CD4-positive, alpha-beta T cell treated with Interleukin-4 for 1 hour (primary cell): ENCODE data around the gene SLAMF6.
A peak's percentile ranks its signal among the peaks of the same experiment; 100 is the strongest.
"Not testable (repeated sequence)": the region's sequence is repeated elsewhere in the genome, so short reads cannot be mapped to it uniquely, and the experiment has no call there.

Source experiments
- DNase-seq, 2 donors: peaks; one replicate each; pipeline ENCODE4 v3.0.0-alpha.2; 2020 to 2022

The SLAMF6 gene

DNA sequence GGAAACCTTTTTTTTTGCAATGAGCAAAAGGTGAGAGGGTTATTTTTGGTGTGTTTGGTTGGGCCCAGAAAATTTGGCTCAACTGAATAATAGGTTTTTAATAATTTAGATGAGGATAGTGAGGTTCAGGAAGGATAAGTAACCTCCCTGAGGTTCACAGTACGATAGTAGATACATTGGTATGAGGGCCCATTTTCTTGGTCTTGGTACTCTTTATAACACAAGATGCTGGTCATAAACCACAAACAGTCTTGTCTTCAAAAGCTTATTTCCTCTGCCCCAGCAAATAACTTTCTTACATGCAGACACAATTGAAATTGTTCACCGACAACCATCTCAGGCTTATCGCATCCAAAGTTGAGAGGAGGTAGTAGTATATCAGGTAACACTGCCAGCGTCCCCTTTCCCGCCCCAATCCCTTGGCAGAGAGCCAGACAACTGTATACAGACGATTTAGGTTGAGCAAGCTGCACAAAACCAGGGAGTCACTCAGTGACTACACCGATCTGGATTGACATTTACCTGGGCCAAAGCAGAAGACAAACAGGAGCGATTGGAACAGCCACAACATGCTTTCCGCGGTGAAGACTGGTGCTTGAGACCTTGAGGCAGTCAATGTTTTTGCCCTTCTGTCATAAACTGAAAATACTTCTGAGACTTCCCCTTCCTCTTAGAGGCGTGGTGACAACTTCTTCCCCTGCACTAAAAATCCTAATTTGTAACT, at the start of gene SLAMF6:
TSS of gene SLAMF6 (minus strand) at position 634 of the 724 bp plus-strand sequence. CDS start at position 571, 63 bp downstream.
- peak; percentile 21 to 65 for DNase-seq

DNA sequence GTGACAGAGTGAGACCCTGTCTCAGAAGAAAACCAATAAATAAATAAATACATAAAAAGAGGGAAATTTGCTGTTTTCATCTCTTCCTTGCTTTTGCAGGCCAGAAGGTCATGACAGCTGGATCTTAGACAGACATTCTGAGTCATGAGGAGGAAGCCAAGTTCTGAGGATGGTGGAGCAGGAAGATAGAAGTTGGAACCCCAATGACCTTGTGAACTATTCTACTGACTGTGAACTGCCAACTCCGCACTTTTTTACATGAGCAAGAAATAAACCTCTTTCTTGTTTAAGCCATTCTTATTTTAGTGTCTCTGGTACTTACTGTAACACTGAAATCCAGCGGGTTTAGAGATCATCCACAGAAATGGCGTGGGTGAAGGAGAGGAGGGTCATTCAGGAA, 47.8 kb upstream of the SLAMF6 start:
- DNase-seq: no peak

DNA sequence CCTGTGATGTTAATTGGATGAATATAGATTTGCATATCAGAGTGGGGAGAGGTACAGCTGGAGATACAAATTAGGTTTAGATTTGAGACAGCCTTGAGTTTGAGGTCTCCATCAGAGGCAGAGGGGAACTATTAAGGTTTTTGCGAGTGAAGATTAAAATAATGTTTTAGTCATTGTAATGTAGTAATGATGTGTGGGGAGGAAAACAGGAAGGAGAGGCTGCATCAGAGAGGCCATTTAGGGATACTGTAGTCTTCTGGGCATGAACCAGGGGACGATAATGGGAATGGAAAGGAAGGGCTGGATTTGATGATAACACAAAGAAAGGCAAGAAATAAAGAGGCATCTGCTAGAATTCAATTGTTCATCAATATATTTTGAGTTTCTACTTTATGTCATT, 46.8 kb upstream of the SLAMF6 start:
- DNase-seq: no peak

DNA sequence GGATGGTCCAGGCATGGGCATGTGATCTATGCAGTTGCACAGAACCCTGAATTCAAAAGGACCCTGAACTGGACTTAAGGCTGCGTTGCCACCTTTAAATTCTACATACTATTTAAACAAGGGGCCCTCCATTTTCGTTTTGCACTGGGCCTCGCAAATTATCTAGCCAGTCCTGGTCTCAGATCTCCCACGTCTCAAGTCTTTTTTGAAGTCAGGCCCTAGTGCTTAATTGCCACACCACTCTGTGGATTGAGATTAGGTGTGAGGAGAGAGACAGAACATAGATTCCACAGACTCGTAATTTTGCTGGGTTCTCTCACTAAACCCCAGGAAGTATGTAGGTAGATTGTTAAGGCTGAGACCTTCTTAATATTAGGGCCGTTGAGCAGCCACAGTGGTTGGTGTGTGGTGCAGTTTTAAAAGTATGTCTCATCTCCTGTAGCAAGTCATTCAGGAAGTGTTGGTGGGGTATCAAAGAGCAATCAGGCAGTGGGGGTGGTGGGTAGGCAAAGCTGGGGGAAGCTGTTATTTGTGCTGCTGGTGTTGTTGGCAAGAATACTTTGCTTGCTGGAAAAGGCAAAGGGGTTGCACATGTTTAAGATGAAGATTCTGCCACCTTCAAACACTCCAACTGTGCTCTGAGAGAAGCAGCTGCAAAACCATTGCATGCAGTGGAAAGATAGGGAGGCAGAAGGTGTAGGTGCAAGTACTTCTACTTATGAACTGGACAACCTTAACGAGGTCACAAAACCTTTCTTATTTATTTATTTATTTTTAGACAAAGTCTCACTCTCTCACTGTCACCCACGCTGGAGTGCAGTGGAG, 45.0 kb upstream of the SLAMF6 start:
- peak; percentile 67 to 78 for DNase-seq

DNA sequence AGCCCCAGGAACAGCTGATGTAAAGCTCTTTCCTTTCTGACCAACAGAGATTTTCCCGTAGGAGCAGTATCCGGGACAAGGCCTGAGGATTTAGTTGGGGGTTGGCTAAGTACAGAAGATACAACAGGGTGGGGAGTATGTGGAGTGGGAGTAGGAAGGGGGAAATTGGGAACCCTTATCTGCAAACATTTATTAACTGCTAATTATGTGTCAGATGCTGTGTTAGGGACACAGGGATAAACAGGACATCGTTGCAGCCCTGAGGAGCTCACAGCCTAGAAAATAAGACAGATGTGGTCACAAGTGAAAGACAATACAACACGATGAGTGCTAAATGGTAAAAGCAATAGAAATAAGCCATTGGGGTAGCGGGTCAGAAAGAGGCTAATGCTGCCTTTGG, 44.3 kb upstream of the SLAMF6 start:
- DNase-seq: no peak

DNA sequence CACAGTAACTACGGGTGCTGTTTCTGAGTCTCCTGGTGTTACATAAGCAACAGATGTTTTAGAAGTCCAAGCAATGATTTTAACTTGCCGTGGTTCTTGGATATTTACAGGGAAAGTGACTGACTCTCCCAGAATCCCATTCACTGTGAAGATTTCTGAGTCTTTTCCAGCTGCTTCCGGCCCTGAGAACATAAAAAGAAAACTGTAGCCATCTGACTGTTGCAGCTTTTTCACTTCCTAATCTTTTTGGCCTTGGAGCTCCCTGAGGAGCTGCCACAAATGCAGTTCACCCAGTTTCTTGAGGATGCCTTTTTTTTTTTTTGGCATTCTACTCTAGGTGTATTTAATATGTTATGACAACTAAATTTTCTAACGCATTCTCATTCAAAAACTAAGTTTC, 42.5 kb upstream of the SLAMF6 start:
- DNase-seq: no peak

DNA sequence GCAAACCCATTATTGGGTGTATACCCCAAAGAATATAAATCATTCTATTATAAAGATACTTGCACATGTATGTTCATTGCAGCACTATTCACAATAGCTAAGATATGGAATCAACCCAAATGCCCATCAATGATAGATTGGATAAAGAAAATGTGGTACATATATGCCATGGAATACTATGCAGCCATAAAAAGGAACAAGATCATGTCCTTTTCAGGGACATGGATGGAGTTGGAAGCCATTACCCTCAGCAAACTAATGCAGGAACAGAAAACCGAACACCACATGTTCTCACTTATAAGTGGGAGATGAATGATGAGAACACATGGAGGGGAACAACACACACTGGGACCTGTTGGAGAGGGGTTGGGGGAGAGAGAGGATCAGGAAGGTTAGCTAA, 40.2 kb upstream of the SLAMF6 start:
- DNase-seq: not testable (repeated sequence)

DNA sequence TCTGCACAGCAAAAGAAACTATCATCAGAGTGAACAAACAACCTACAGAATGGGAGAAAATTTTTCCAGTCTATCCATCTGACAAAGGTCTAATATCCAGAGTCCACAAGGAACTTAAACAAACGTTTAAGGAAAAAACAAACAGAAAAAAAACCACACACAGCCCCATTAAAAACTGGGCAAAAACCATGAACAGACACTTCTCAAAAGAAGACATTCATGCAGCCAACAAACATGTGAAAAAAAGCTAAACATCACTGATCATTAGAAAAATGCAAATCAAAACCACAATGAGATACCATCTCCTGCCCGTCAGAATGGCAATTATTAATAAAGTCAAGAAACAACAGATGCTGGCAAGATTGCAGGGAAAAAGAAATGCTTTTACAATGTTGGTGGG, 39.7 kb upstream of the SLAMF6 start:
- DNase-seq: not testable (repeated sequence)

DNA sequence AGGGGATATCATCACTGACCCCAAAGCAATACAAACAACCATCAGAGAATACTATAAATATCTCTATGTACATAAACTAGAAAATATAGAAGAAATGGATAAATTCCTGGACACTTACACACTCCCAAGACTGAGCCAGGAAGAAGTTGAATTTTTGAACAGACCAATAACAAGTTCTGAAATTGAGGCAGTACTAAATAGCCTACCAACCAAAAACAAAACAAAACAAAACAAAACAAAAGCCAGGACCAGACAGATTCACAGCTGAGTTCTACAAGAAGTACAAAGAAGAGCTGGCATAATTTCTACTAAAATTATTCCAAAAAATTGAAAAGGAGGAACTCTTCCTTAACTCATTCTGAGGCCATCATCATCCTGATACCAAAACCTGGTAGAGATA, 37.8 kb upstream of the SLAMF6 start:
- peak in 1 of 2 donors; percentile 60 for DNase-seq

DNA sequence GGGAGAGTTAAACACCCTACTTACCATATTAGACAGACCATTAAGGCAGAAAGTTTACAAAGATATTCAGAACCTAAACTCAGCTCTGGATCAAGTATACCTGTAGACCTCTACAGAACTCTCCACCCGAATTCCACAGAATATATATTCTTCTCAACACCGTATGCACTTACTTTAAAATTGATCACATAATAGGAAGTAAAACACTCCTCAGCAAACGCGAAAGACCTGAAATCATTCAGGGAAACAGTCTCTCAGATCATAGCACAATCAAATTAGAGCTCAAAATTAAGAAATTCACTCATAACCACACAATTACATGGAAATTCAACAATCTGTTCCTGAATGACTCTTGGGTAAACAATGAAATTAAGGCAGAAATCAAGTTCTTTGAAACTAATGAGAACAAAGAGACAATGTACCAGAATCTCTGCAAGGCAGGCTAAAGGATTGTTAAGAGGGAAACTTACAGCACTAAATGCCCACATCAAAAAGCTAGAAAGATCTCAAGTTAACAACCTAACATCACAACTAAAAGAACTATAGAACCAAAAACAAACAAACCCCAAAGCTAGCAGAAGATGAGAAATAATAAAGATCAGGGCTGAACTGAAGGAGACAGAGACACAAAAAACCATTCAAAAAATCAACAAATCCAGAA, 37.1 kb upstream of the SLAMF6 start:
- DNase-seq: peak in 1 of 2 donors; percentile 81

DNA sequence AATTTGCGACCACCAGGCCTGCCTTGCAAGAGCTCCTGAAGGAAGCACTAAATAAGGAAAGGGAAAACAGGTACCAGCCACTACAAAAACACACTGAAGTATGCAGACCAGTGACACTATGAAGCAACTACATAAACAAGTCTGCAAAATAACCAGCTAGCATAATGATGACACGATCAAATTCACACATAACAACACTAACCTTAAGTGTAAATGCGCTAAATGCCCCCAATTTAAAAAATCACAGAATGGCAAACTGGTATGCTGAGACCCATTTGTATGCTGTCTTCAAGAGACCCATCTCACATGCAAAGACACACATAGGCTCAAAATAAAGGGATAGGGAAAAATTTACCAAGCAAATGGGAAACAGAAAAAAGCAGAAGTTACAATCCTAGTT, 36.4 kb upstream of the SLAMF6 start:
- DNase-seq: peak in 1 of 2 donors; percentile 52

DNA sequence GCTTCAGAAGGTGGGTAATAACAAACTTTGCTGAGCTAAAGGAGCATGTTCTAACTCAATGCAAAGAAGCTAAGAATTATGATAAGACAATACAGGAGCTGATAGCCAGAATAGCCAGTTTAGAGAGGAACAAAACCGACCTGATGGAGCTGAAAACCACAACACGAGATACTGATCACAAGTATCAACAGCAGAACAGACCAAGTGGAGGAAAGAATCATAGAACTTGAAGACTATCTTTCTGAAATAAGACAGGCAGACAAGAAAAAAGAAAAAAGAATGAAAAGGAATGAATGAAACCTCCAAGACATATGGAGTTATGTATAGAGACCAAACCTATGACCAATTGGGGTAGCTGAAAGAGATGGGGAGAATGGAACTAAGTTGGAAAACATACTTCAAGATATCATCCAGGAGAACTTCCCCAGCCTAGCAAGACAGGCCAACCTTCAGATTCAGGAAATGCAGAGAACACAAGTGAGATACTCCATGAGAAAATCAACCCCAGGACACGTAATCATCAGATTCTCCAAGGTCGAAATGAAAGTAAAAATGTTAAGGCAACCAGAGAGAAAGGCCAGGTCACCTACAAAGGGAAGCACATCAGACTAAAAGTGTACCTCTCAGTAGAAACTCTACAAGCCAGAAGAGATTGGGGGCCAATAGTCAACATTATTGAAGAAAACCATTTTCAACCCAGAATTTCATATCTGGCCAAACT, 35.8 kb upstream of the SLAMF6 start:
- DNase-seq: peak in 1 of 2 donors; percentile 61

DNA sequence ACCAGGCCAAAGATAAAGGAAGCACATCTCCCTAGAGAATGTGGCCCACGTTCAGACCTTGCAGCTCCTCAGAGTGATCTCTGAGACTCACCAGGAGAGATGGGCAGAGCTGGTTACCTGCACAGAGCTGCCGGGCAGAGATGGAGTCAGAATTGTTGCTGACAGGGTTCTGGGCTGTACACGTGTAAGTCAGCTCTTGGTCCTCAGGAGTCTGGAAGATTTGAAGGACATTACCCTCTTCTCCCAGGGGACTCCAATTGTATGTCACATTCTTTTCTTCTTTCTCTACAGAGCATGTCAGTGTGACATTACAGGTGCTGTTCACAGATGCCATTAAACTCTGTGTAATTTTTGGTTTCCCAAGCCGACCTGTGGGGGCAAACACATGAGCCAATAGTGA, 30.7 kb upstream of the SLAMF6 start:
- DNase-seq: no peak

DNA sequence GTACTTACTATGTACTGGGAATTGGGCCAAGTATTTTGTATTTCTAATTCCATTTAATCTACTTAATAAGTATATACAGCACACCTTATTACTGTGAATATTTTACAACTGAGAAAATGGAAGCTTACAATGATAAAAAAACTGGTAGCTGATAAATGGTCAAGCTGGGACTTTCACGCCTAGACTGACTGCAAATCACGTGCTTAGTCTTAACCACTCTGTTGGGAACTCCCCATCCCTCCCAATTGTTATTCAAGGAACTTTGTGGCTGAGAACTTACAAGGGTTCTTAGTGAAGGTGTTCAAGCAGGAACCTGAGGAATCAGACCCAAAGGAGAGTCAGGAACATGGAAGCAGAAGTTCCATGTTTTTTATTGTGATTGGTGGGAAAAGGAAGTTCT, 29.4 kb upstream of the SLAMF6 start:
- DNase-seq: no peak

DNA sequence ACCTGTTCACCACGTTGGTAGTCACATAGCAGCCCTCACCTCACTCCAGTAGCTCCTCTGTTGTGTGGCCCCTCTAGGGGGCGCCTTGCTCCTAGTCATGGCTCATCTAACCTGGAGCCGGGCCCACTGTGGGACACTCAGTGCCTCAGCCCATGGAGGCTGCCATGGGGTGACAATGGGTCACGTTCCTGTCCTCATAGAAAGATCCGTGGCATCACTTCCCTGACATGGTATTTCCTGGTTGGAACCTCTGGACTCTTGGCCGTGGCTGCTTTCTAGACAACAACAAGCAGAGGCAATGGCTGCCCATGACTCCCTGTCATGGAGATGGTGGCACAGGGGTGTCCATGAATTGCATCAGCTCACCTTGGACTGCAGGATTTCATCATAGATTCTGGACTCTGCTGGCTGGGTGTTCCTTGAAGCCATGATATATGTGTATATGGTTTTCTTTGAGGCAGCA, 27.5 kb upstream of the SLAMF6 start:
- peak; percentile 60 to 61 for DNase-seq

DNA sequence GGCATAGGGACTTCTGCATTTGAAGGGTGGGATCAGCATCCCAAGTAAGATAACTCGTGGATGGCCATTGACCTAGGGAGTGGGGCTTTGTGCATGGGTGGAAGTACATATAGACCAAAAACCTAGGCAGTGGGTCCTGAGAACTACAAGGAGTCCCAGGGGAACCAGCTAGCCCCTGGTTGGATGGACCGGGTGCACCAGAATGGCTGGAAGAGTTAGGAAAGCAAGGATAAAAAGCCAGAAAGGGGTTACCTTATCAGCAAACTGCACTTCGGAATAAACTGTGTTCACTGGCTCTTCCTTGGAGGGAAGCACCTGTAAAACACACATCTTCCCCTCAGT, 26.6 kb upstream of the SLAMF6 start:
- no peak for DNase-seq

DNA sequence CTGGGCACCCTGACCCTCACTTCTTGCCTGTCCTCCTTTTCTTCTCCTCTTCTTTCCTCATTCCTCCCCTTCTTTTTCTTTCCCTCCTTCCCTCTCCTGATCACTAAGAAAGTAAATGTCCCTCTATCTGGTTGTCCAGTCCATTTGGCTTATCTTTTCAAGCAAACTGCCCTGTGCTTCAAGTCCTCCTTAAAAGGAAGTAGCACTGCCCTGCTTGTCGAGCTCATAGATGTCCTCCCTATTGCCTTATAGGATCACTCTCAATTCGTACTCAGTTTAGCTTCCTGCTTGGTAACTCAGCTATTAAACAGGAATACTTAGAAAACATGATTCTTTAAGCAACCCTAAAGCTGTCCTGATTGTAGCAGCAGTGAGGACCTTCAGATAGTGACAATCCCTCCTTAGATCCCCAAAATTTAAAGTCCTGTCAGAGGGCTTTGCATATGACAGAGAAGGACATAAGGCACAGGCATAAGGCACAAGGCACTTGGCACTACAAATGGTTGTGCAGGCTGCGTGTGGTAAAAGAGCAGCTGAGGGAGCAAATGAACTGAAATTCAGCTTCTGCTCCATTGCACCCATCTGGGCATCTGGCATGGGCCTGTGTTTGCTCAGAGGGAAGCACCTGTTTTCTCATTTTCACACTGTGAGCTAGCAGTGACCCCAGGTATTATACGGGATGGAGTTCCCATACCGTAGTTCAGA, 26.1 kb upstream of the SLAMF6 start:
- DNase-seq: peak in 1 of 2 donors; percentile 41

DNA sequence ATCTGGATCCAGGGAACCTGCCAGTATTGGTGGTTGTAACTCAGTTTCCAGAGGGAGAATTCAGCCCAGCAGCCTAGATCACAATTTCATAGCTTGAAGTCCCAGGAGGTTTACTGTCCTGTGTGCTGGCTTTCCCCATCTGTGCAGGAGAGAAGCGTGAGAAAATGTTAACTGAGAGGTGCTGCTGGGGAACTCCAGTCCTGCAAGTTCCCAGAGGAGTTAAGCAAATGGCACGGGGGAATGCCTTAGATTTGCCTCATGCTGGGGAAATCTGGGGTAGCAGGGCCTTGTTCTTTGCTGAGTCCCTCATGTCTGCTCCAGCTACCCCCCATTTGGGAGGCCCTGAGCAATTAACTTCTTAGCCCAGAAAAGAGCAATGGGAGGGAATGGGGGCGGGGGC, 25.1 kb upstream of the SLAMF6 start:
- no peak for DNase-seq

DNA sequence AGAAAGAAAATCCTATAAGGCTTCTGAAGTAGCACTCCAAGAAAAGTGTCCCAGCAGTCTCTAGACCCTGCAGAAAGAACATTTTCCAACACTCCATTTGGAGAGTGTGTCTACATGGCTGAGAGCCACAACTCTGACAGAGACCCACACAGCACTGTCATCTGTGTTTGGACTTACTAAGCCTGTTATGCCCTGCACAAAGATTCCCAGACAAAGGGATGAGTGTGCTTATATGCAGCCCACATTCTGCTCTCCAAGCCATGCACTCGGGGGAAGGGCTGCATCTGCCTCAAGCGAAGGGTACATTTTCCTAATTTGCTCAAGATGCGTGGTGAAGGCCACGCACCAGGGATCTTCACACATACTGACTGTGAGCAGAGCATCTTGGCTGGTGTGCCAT, 24.4 kb upstream of the SLAMF6 start:
- no peak for DNase-seq

DNA sequence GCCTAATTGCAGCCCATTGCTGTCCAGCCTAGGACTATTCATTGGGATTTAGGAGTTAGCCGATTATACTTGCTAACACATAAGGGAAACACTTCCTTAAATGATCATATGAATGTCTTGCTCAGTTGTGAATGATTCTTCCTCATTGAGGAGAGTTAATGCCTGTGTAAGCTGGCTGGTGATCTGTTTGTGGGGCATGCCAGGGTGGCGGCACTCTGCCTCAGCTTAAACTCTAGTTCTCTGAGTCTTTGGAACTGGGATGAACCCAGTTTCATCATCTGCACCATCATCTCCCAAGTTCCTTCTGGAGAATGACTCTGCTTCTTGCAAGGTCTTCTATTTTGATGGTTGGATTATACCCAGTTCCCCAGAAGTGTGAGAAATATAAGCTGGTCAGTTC, 23.9 kb upstream of the SLAMF6 start:
- DNase-seq: peak in 1 of 2 donors; percentile 47

DNA sequence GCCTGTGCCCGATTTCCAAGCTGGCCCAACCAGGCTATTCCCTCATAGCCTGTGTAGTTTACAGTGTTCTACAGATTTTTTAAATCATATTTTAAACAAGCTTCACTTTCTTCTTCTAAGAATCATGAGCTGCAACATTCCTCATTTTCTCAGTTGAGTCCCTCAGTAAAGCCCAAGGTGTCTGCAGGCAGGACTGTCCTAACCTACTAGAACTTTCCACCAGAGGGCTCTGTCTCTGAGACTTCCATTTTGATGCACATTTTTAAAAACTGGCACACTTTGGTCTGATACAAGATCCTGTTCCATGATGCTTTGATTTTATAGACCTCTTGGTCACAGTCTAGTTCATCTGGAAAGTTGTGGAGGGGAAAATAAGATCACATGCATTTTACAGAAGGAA, 21.6 kb upstream of the SLAMF6 start:
- DNase-seq: peak; percentile 34 to 68

DNA sequence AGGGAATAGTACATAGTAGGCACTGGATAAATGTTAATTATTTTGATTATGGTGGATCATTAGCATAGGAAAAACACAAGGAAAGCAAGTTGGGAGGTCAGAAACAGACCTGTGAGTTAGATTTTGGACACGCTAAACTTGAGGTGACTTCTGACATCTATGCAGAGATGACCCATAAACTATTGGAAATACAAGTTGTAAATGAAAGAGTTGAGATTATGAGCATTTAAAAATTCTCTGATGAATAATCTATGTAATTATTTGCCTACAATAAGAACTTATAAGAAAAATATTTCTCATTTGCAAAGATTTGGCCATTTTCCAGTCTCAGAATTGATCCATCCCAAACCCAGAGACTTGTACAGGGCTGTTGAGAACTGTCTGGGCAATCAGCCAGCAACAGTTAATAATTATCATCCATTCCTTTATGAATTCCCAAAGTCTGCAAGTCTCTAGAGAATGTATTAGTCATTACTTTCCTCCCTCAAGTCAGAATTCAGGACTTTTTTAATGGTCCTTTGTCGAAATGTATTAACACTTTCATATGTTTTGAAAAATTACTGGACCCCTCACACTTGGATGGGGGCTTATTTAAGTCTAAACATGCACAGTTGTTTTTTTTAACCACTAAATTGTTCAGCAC, 19.4 kb upstream of the SLAMF6 start:
- DNase-seq: no peak
